ENCODE measurements around the gene IL12RB2.

Gene IL12RB2

GRCh38 chr1:67316918-67317317, 9.2 kb downstream of the IL12RB2 start:
- Histone ChIP-seq H3K9ac (ENCODE audit: low read length) (no peak overlapping the region), H3K9me3 (ENCODE audit: control insufficient read depth, low read length) (no peaks in the 10 kb centered on the region), H3K27me3 (ENCODE audit: control insufficient read depth, insufficient read depth, low read length) (no peaks in the 10 kb centered on the region), H3K4me3 (ENCODE audit: low read length) (no peak overlapping the region), H3K4me1 (ENCODE audit: control insufficient read depth, insufficient read depth, low read length) (no peaks in the 10 kb centered on the region), H3K36me3 (ENCODE audit: control insufficient read depth, insufficient read depth, low read length) (no peaks in the 10 kb centered on the region)

DNA sequence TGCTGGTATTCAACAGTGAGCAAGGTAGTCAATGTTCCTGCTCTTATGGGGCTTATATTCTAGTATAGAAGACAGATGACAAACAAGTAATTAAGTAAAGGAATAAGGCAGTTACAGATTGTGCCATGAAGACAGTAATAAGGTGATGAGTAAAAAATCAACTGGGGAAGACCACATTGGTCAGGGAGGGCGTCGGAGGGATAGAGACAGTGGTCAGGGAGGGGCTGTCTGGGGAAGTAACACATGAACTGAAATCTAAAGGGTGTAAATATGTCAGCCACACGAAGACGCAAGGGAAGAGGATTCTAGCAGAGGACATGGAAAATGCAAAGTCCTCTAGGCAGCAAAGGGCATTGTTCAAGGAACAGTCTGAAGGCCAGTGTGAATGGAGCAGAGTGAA, 10.1 kb downstream of the IL12RB2 start:
- H3K9ac ChIP-seq (ENCODE audit: low read length): no peak overlapping the region
- no peaks in the 10 kb centered on the region for H3K4me1 ChIP-seq (ENCODE audit: control insufficient read depth, insufficient read depth, low read length)
- no peaks in the 10 kb centered on the region for H3K27me3 ChIP-seq (ENCODE audit: control insufficient read depth, insufficient read depth, low read length)
- no peaks in the 10 kb centered on the region for H3K36me3 ChIP-seq (ENCODE audit: control insufficient read depth, insufficient read depth, low read length)
- no peak overlapping the region for H3K4me3 ChIP-seq (ENCODE audit: low read length)
- no peaks in the 10 kb centered on the region for H3K9me3 ChIP-seq (ENCODE audit: control insufficient read depth, low read length)

GRCh38 chr1:67322442-67322841, 14.8 kb downstream of the IL12RB2 start:
- Histone ChIP-seq H3K4me1 (ENCODE audit: control insufficient read depth, insufficient read depth, low read length) (no peaks in the 10 kb centered on the region), H3K9ac (ENCODE audit: low read length) (no peak overlapping the region), H3K9me3 (ENCODE audit: control insufficient read depth, low read length) (no peaks in the 10 kb centered on the region), H3K4me3 (ENCODE audit: low read length) (no peak overlapping the region), H3K36me3 (ENCODE audit: control insufficient read depth, insufficient read depth, low read length) (no peaks in the 10 kb centered on the region), H3K27me3 (ENCODE audit: control insufficient read depth, insufficient read depth, low read length) (no peaks in the 10 kb centered on the region)

- H3K9ac ChIP-seq (ENCODE audit: low read length): no peak overlapping the region
- H3K36me3 ChIP-seq (ENCODE audit: control insufficient read depth, insufficient read depth, low read length): no peaks in the 10 kb centered on the region
- no peaks in the 10 kb centered on the region for H3K4me1 ChIP-seq (ENCODE audit: control insufficient read depth, insufficient read depth, low read length)
- H3K9me3 ChIP-seq (ENCODE audit: control insufficient read depth, low read length): no peaks in the 10 kb centered on the region
- no peak overlapping the region for H3K4me3 ChIP-seq (ENCODE audit: low read length)
- H3K27me3 ChIP-seq (ENCODE audit: control insufficient read depth, insufficient read depth, low read length): no peaks in the 10 kb centered on the region
These were observed 15.4 kb downstream of the IL12RB2 start for GRCh38 chr1:67323087-67323486.

DNA sequence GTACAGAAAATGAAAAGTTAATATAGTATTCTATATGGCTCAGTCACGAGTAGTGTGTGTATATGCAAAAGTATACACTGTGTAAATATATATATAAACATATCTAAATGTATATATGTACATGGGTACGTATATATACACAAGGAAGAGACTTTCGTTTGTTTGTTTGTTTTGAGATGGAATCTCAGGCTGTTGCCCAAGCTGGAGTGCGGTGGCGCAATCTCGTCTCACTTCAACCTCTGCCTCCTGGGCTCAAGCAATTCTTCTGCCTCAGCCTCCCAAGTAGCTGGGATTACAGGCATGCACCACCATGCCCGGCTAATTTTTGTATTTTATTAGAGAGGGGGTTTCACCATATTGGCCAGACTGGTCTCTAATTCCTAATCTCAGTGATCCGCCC, 16.4 kb downstream of the IL12RB2 start:
- Histone ChIP-seq H3K9me3 (ENCODE audit: control insufficient read depth, low read length) (no peaks in the 10 kb centered on the region), H3K9ac (ENCODE audit: low read length) (no peak overlapping the region), H3K36me3 (ENCODE audit: control insufficient read depth, insufficient read depth, low read length) (no peaks in the 10 kb centered on the region), H3K27me3 (ENCODE audit: control insufficient read depth, insufficient read depth, low read length) (no peaks in the 10 kb centered on the region), H3K4me1 (ENCODE audit: control insufficient read depth, insufficient read depth, low read length) (no peaks in the 10 kb centered on the region), H3K4me3 (ENCODE audit: low read length) (no peak overlapping the region)

DNA sequence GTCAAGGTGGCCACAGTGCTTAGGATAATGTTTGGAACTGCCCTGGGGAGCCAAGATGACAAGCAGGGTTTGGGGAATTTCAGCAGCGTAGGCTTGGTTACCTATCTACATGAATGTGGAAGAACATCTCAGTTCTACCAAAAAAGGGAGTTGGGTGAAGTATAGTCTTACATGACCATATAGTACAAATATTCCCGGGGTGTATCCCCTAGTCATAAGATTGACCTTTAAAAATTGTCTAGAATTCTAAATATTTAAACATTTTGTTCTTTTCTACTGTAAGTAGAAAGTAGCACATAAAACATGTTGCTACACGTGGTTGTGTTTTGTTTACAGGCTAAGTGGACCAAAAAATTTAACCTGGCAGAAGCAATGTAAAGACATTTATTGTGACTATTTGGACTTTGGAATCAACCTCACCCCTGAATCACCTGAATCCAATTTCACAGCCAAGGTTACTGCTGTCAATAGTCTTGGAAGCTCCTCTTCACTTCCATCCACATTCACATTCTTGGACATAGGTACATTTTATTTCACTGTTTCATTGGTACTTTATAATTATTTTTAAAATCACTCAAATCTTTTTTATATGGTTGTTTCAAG, 20.3 kb downstream of the IL12RB2 start:
- Histone ChIP-seq H3K9me3 (ENCODE audit: control insufficient read depth, low read length) (no peaks in the 10 kb centered on the region), H3K9ac (ENCODE audit: low read length) (no peak overlapping the region), H3K36me3 (ENCODE audit: control insufficient read depth, insufficient read depth, low read length) (no peaks in the 10 kb centered on the region), H3K27me3 (ENCODE audit: control insufficient read depth, insufficient read depth, low read length) (no peaks in the 10 kb centered on the region), H3K4me1 (ENCODE audit: control insufficient read depth, insufficient read depth, low read length) (no peaks in the 10 kb centered on the region), H3K4me3 (ENCODE audit: low read length) (no peak overlapping the region)

DNA sequence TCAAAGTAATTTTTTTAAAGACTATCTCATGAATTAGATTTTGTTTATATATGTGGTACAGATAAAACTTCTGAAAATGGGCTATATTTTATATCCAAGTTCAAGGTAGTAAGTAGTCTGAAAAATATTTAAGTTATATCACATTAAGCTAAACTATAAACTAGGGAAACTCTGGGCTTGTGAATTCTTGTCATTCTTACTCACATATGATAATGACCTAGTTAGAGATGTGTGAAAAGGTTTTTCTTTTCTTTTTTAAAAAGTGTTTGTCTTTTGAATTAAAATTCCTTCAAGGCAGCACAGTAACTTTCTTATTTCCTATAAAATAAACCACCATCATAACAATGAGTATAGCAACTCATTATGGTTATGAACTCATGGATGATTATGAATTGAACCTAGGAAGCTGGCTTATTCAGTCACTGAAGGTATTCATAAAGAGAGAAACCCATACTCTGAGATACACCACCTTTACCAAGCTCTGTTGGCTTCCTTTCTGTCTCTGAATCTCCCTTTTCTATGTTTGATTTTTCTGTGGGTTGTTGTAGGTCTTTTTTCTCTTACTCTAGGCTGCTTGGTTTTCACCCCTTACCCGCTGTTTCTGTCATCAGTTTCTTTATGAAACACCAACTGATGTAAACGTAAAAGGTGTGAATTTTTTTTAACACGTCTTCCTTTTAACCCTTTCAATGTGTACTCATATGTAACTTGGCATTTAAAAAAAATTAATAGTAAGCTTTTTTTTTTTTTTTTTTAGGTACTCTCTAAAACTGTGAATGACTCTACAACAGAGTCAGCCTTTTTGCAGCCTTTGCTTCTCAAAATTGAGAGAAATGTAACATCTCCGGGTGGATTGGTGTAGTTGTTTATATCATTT, 25.2 kb downstream of the IL12RB2 start:
- no peak overlapping the region for H3K9ac ChIP-seq (ENCODE audit: low read length)
- peaks cover 3% of the 10 kb centered on the region for H3K4me1 ChIP-seq (ENCODE audit: control insufficient read depth, insufficient read depth, low read length)
- no peak overlapping the region for H3K4me3 ChIP-seq (ENCODE audit: low read length)
- peaks cover 7% of the 10 kb centered on the region for H3K27me3 ChIP-seq (ENCODE audit: control insufficient read depth, insufficient read depth, low read length)
- H3K9me3 ChIP-seq (ENCODE audit: control insufficient read depth, low read length): no peaks in the 10 kb centered on the region
- H3K36me3 ChIP-seq (ENCODE audit: control insufficient read depth, insufficient read depth, low read length): no peaks in the 10 kb centered on the region

DNA sequence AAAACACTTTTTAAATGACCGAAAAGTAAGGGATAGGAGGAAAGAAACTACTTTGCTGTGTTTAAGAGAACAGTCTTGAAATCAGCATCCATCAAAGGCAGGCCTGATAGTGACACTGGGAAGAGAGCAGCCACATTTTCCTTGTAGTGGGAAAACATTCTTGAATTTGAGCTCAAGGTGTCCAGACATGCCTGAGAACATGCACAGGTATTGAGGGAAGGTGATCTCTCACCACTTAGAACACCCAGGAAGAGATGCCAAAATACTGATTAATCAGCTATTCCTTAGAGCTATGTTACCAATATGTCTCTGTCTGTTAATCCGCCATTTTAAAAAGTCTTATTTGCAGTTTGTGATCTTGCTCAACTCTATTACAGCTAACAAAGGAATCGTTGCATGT, 25.9 kb downstream of the IL12RB2 start:
- peaks cover 3% of the 10 kb centered on the region for H3K4me1 ChIP-seq (ENCODE audit: control insufficient read depth, insufficient read depth, low read length)
- H3K9me3 ChIP-seq (ENCODE audit: control insufficient read depth, low read length): no peaks in the 10 kb centered on the region
- H3K4me3 ChIP-seq (ENCODE audit: low read length): no peak overlapping the region
- H3K36me3 ChIP-seq (ENCODE audit: control insufficient read depth, insufficient read depth, low read length): no peaks in the 10 kb centered on the region
- peaks cover 7% of the 10 kb centered on the region for H3K27me3 ChIP-seq (ENCODE audit: control insufficient read depth, insufficient read depth, low read length)
- H3K9ac ChIP-seq (ENCODE audit: low read length): no peak overlapping the region

DNA sequence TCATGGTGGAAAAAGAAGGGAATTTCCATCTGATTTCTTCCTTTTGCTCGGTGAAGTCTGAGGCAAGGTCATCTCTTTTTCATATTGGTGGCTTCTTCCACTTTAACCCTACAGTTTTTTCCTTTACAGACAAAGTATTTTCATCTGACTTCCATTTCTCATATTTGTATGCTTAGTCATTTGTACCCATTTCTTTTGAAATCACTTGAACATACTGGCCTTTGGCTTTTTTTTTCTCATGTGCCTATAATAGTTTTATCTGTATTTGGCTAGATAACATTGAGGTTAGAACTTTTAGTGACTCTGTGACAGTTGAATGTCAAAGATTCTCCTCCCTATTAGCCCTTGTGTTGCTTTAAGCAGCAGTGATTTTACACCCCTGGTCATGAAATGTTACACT, 27.7 kb downstream of the IL12RB2 start:
- H3K9ac ChIP-seq (ENCODE audit: low read length): no peak overlapping the region
- peaks cover 7% of the 10 kb centered on the region for H3K27me3 ChIP-seq (ENCODE audit: control insufficient read depth, insufficient read depth, low read length)
- no peaks in the 10 kb centered on the region for H3K9me3 ChIP-seq (ENCODE audit: control insufficient read depth, low read length)
- no peaks in the 10 kb centered on the region for H3K36me3 ChIP-seq (ENCODE audit: control insufficient read depth, insufficient read depth, low read length)
- peaks cover 3% of the 10 kb centered on the region for H3K4me1 ChIP-seq (ENCODE audit: control insufficient read depth, insufficient read depth, low read length)
- H3K4me3 ChIP-seq (ENCODE audit: low read length): no peak overlapping the region

DNA sequence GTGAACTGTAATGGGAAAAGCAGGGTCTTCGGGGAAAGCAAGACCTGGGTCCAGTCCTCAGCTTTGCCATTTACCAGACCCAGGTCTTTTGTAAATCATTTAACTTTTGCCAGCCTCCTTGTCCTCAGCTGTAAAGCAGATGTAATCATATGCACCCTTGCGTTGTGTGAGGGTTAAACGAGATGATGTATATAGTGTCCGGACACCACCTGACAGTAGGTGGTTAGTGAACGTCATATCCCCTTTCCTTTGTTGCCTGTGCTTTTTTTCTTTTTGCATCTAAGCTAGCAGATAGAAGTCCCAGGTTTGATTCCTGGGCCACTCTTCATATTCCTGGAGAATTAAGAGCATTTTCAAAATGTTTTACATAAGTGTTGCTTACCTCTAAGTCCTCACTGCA, 28.5 kb downstream of the IL12RB2 start:
- H3K9me3 ChIP-seq (ENCODE audit: control insufficient read depth, low read length): no peaks in the 10 kb centered on the region
- H3K4me3 ChIP-seq (ENCODE audit: low read length): no peak overlapping the region
- H3K9ac ChIP-seq (ENCODE audit: low read length): no peak overlapping the region
- H3K36me3 ChIP-seq (ENCODE audit: control insufficient read depth, insufficient read depth, low read length): no peaks in the 10 kb centered on the region
- H3K27me3 ChIP-seq (ENCODE audit: control insufficient read depth, insufficient read depth, low read length): peaks cover 7% of the 10 kb centered on the region
- peaks cover 3% of the 10 kb centered on the region for H3K4me1 ChIP-seq (ENCODE audit: control insufficient read depth, insufficient read depth, low read length)

GRCh38 chr1:67336783-67337182, 29.1 kb downstream of the IL12RB2 start:
- Histone ChIP-seq H3K36me3 (ENCODE audit: control insufficient read depth, insufficient read depth, low read length) (no peaks in the 10 kb centered on the region), H3K27me3 (ENCODE audit: control insufficient read depth, insufficient read depth, low read length) (peaks cover 7% of the 10 kb centered on the region), H3K9ac (ENCODE audit: low read length) (no peak overlapping the region), H3K4me3 (ENCODE audit: low read length) (no peak overlapping the region), H3K9me3 (ENCODE audit: control insufficient read depth, low read length) (no peaks in the 10 kb centered on the region), H3K4me1 (ENCODE audit: control insufficient read depth, insufficient read depth, low read length) (peaks cover 3% of the 10 kb centered on the region)

- no peaks in the 10 kb centered on the region for H3K9me3 ChIP-seq (ENCODE audit: control insufficient read depth, low read length)
- no peak overlapping the region for H3K4me3 ChIP-seq (ENCODE audit: low read length)
These were observed 31.0 kb downstream of the IL12RB2 start for GRCh38 chr1:67338642-67339041.

More at GRCh38 chr1:67338642-67339041, 31.0 kb downstream of the IL12RB2 start:
- no peak overlapping the region for H3K9ac ChIP-seq (ENCODE audit: low read length)
- H3K4me1 ChIP-seq (ENCODE audit: control insufficient read depth, insufficient read depth, low read length): peaks cover 2% of the 10 kb centered on the region
- peaks cover 7% of the 10 kb centered on the region for H3K27me3 ChIP-seq (ENCODE audit: control insufficient read depth, insufficient read depth, low read length)
- H3K36me3 ChIP-seq (ENCODE audit: control insufficient read depth, insufficient read depth, low read length): no peaks in the 10 kb centered on the region

Data from mucosa of stomach (tissue), 1 donor.